Mucosa of rectum (tissue), 2 donors: ENCODE results near the gene NDE1.

Experiments
- H3K27ac ChIP-seq, 2 donors: one replicate each; pipeline ENCODE4 v1.7.0; 2013; ENCODE audit warnings: inconsistent platforms in 2 of 2, low read depth in 2 of 2, low read length in 2 of 2
- H3K27me3 ChIP-seq, 2 donors: one replicate each; pipeline ENCODE4 v1.7.0; 2013; ENCODE audit warnings: low read length in 2 of 2; ENCODE audit not compliant: control insufficient read depth in 2 of 2, insufficient read depth in 2 of 2
- H3K36me3 ChIP-seq, 2 donors: one replicate each; pipeline ENCODE4 v1.7.0; 2013; ENCODE audit warnings: low read length in 2 of 2; ENCODE audit not compliant: control insufficient read depth in 2 of 2, insufficient read depth in 2 of 2
- H3K4me1 ChIP-seq, 2 donors: one replicate each; pipeline ENCODE4 v1.7.0; 2013; ENCODE audit warnings: low read length in 2 of 2, mild to moderate bottlenecking in 1 of 2; ENCODE audit not compliant: control insufficient read depth in 2 of 2, insufficient read depth in 2 of 2
- H3K4me3 ChIP-seq, 2 donors: one replicate each; pipeline ENCODE4 v1.7.0; 2013; ENCODE audit warnings: low read length in 2 of 2
- H3K9ac ChIP-seq, 2 donors: one replicate each; pipeline ENCODE4 v1.7.0; 2013; ENCODE audit warnings: low read length in 2 of 2, low read depth in 1 of 2, mild to moderate bottlenecking in 1 of 2
- H3K9me3 ChIP-seq, 2 donors: one replicate each; pipeline ENCODE4 v1.7.0; 2013; ENCODE audit warnings: low read length in 2 of 2; ENCODE audit not compliant: control insufficient read depth in 2 of 2
- donor health status: healthy.
- donor health status: Normal muscosa, but diverticular disease.

Gene NDE1

DNA sequence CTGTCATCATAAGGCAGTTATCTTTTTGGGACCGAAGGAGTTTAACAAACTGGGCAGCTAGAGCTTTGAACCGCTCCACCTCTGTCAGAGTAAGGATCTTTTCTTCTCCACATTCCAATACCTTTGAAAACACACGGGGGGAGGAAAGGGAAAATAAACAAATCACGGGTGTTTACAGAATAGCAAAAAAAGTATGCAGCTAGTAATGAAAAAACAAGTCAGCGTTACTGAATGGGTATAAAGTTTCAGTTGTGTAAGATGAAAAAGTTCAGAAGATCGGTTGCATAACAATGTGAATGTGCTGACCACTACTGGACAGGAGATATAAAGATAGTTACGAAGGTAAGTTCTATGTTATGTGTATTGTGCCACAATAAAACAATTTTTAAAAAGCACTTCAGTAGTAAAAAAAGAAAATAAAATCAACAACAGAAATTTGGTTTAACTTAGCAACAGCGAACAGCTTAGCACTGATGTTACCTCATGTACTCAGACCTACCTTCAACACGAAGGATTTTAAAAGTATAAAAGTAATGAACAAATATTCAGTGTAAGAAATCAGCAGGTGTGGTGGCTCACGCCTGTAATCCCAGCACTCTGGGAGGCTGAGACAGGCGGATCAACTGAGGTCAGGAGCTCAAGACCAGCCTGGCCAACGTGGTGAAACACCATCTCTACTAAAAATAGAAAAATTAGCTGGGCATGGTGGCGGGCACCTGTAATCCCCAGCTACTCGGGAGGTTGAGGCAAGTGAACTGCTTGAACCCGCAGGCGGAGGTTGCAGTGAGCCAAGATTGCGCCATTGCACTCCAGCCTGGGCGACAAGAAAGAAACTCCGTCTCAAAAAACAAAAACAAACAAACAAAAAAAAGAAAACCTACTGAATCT is 41.4 kb upstream of the NDE1 start:
- Histone ChIP-seq H3K4me3 (no peak overlapping the region), H3K36me3 (peaks cover 68 to 84% of the 10 kb centered on the region in 2 donors), H3K27me3 (no peaks in the 10 kb centered on the region), H3K27ac (no peak overlapping the region), H3K4me1 (peaks cover 0 to 2% of the 10 kb centered on the region in 2 donors), H3K9me3 (no peaks in the 10 kb centered on the region), H3K9ac (no peak overlapping the region)

DNA sequence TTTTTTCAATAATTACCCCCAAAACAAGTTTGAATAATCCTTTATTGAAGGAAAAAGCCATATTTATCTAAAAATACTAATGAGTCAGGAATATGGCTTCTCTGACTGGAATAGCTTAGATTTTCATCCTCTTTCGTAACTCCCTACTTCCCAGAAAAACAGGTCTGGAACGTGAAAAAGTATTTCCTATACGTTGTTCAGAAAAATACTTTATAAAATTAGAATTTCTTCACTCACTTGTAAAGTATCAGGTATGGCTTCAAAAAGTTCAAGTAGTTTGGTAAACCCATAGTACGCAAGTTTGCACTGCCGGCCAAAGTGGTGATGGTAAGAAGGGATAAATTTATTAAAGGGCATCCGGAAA is 40.8 kb upstream of the NDE1 start:
- H3K4me3 ChIP-seq: no peak overlapping the region
- H3K27ac ChIP-seq: no peak overlapping the region
- H3K9me3 ChIP-seq: no peaks in the 10 kb centered on the region
- peaks cover 65 to 81% of the 10 kb centered on the region in 2 donors for H3K36me3 ChIP-seq
- H3K27me3 ChIP-seq: no peaks in the 10 kb centered on the region
- no peak overlapping the region for H3K9ac ChIP-seq
- peaks cover 0 to 2% of the 10 kb centered on the region in 2 donors for H3K4me1 ChIP-seq

DNA sequence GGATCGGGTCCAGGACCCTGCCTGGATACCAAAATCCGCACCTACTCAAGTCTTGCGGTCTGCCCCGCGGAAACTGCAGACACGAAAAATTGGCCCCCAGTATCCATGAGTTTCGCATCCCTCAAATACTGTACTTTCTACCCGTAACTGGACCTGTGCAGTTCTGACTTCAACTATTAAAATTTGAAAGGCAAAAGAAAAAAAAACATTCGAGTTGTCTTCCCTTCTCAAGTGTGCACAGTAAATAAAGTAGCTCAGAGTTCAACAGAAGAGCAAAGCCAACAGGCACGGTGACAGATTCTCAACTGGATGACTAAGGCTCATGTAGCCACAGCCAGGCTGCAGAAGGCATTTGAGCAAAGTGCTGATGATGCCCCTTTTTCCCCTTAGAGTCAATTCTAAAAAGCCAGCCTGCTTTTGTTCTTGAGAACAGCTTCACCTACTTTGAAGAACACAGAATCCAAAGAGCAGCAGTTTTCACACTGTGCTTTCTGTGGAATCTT is 39.6 kb upstream of the NDE1 start:
- Histone ChIP-seq H3K4me3 (no peak overlapping the region), H3K4me1 (peaks cover 0 to 2% of the 10 kb centered on the region in 2 donors), H3K27me3 (no peaks in the 10 kb centered on the region), H3K27ac (no peak overlapping the region), H3K36me3 (peaks cover 60 to 70% of the 10 kb centered on the region in 2 donors), H3K9me3 (no peaks in the 10 kb centered on the region), H3K9ac (no peak overlapping the region)

DNA sequence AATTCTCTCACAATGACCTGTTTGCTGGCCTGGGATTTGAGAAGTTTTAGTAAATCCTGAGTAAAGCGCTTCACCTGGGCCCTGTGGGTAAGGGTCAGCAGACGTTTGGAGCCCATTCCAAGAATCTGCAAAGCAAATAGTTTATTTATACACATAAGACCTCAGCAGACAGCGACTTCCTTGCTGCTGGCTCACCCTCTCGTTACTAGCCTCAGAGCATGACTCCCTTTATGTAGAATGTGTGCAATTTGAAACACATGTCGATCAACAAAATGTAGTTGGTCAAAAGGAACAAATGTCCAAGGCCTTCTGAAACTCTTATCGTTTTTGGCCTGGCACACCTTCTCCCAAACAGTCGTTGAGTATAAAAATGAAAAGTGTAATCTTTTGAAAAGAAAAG is 38.4 kb upstream of the NDE1 start:
- Histone ChIP-seq H3K36me3 (peaks cover 66 to 72% of the 10 kb centered on the region in 2 donors), H3K9me3 (no peaks in the 10 kb centered on the region), H3K4me3 (no peak overlapping the region), H3K27me3 (no peaks in the 10 kb centered on the region), H3K4me1 (no peaks in the 10 kb centered on the region), H3K27ac (no peak overlapping the region), H3K9ac (no peak overlapping the region)

DNA sequence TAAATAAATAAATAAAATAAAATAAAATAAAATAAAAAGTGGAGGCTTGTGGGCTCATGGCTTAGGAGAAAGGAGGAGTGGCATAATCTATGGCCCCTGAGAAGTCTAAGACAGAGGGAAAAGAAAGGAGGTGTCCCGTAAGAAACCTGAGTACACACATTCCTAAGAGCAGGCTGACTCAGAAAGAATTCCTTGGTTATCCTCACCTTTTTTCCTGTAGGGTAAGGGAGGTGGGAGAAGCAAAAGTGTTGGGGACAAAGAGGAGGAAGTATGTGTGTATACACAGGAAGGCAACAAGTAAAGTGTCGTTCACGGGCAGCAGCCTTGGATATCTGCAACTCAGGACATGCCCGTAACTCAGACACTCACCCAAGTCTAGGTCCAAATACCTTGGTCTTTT is 36.4 kb upstream of the NDE1 start:
- no peaks in the 10 kb centered on the region for H3K4me1 ChIP-seq
- peaks cover 73 to 74% of the 10 kb centered on the region in 2 donors for H3K36me3 ChIP-seq
- no peak overlapping the region for H3K4me3 ChIP-seq
- no peaks in the 10 kb centered on the region for H3K27me3 ChIP-seq
- H3K27ac ChIP-seq: no peak overlapping the region
- H3K9me3 ChIP-seq: no peaks in the 10 kb centered on the region
- H3K9ac ChIP-seq: no peak overlapping the region

DNA sequence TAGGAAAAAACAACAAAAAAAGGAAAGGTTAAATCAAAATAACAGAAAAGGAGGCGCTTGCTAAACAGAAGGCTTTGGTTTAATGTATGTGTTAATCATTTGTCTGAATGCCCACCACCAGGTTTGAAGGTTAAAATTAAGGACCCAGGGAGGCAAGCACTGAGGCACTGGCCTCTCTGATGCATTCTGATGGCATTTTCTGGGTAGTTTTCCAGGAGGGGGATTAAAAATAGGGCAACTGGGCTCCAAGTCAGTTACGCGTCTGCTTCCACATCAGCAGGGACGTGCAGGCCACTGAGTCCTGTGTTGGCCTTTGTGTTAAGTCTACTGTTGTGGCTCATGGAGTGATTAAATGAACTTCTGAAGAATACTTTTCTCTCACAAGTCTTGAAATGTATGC is 34.0 kb upstream of the NDE1 start:
- no peaks in the 10 kb centered on the region for H3K4me1 ChIP-seq
- H3K27me3 ChIP-seq: no peaks in the 10 kb centered on the region
- H3K27ac ChIP-seq: no peak overlapping the region
- no peak overlapping the region for H3K9ac ChIP-seq
- H3K4me3 ChIP-seq: no peak overlapping the region
- no peaks in the 10 kb centered on the region for H3K9me3 ChIP-seq
- H3K36me3 ChIP-seq: peaks cover 68 to 75% of the 10 kb centered on the region in 2 donors

DNA sequence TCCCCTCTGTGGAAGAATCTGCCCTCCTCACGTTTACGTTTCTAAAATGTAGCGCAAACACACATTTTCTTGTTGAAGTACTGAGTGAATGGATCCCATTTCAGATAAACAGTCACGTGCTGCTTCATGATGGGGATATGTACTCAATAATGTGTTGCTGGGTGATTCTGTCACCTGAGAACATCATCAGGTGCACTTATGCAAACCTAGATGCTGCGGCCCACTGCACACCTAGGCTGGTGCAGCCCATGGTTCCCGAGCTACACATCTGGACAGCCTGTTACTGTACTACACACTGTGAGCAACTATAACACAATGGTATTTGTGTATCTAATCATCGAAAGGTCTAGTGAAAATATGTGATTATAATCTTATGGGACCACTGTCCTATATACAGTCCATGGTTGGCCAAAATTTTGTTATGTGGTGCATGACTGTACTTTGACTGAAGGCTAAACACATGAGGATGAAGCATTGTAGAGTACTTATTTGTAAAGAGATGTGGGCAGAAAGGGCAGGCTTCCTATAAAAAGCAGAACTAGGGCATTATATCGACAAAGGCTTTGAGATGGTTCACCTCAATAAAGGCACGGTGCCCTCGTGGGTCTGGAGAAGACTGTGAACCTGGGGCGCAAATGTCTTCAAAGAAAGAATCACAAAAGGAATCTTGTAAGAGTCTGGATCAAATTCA is 33.4 kb upstream of the NDE1 start:
- H3K36me3 ChIP-seq: peaks cover 72 to 78% of the 10 kb centered on the region in 2 donors
- H3K27ac ChIP-seq: no peak overlapping the region

DNA sequence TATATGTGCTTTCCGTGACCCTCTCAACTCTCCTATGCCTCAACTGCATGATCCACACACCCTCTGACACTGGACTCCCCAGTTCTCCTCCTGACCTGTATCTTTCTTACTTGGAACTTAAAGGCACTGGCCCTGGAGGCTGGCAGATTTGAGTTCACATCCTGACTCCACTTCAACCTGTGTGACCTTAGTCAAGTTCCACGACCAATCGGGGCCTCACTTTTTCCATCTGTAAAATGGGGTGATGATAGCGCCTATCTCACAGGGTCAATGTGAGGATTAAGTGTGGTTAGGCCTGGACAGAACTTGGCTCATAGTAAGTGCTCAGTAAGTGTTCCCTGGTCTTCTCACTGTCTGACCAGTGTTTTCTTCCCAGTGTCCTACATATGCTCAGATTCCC is 32.1 kb upstream of the NDE1 start:
- no peak overlapping the region for H3K4me3 ChIP-seq
- H3K36me3 ChIP-seq: peaks cover 70 to 75% of the 10 kb centered on the region in 2 donors
- H3K4me1 ChIP-seq: no peaks in the 10 kb centered on the region
- no peak overlapping the region for H3K27ac ChIP-seq
- no peaks in the 10 kb centered on the region for H3K27me3 ChIP-seq
- no peaks in the 10 kb centered on the region for H3K9me3 ChIP-seq
- H3K9ac ChIP-seq: no peak overlapping the region

More for the DNA sequence above, 33.4 kb upstream of the NDE1 start:
- no peaks in the 10 kb centered on the region for H3K4me1 ChIP-seq
- no peaks in the 10 kb centered on the region for H3K9me3 ChIP-seq
- no peak overlapping the region for H3K9ac ChIP-seq
- H3K4me3 ChIP-seq: no peak overlapping the region
- H3K27me3 ChIP-seq: no peaks in the 10 kb centered on the region

DNA sequence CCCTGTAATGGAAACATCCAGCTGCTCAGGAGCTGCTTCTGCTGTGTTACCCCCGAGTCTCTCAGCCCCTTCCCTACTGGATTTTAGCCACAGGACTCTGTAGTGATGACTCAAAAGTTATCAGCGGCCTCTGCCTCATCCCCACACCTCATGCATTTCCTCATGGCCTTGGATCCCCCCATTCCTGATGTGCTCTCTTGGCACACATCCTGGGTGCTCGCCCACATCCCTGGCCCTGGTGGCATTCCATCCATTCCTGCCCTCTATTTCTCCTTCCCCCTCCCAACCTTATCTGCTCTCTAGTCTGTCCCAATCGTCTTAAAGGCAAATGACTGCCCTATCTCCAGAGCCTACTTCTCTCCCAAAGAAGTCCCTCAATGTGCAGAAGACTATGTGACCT is 31.7 kb upstream of the NDE1 start:
- no peak overlapping the region for H3K9ac ChIP-seq
- no peaks in the 10 kb centered on the region for H3K4me1 ChIP-seq
- no peak overlapping the region for H3K27ac ChIP-seq
- H3K9me3 ChIP-seq: no peaks in the 10 kb centered on the region
- no peaks in the 10 kb centered on the region for H3K27me3 ChIP-seq
- peaks cover 70 to 72% of the 10 kb centered on the region in 2 donors for H3K36me3 ChIP-seq
- H3K4me3 ChIP-seq: no peak overlapping the region

DNA sequence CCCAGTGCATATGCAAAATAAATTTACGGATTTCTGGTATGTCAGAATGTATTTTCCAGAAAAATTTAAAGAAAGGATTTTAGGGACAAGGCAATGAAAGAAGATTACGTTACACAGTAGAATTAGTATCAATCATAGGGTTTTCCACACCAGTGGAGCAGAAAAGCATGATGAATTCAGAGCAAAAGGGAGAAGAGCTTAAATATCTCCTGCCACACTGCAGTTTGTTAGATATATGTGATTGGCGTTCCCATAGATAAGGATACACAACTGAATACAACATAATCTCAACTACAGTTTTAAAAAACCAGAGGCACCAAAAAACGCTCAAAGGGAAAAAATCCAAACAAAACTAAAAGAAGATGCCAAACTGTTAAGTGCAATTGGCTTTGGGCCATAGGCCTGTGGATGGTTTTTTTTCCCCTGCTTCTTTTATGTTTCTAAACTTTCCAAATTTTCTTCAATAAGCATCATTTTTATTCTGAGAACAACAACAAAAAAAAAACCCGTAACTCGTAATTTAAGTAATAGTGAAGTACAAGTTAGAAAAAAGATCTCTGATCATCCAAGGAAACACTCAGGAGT is 29.3 kb upstream of the NDE1 start:
- Histone ChIP-seq H3K4me1 (no peaks in the 10 kb centered on the region), H3K36me3 (peaks cover 78 to 83% of the 10 kb centered on the region in 2 donors), H3K27me3 (no peaks in the 10 kb centered on the region), H3K9me3 (no peaks in the 10 kb centered on the region), H3K4me3 (no peak overlapping the region), H3K27ac (no peak overlapping the region), H3K9ac (no peak overlapping the region)
